GM19397 (cell line): ENCODE results near the gene CLHC1.
"Not testable (repeated sequence)": the region's sequence is repeated elsewhere in the genome, so short reads cannot be mapped to it uniquely, and the experiment has no call there.

Experiments used
- ATAC-seq: cut with Tn5 transposase; IDR thresholded peaks from one replicate; pipeline ENCODE4 v1.9.1; 2021; ENCODE audit warnings: mild to moderate bottlenecking, moderate library complexity; ENCODE audit not compliant: unreplicated experiment

The CLHC1 gene

GRCh38 chr2:55232863-55233657 is 967 bp upstream of the CLHC1 start:
- ATAC-seq = peak; percentile 39

GRCh38 chr2:55231546-55232083 is 478 bp downstream of the CLHC1 start:
- ATAC-seq = no peak

GRCh38 chr2:55230551-55230950 is 1.5 kb downstream of the CLHC1 start:
- no peak for ATAC-seq

- no peak for ATAC-seq
These were observed 2.9 kb downstream of the CLHC1 start for GRCh38 chr2:55229221-55229620.

- no peak for ATAC-seq
These were observed 3.9 kb downstream of the CLHC1 start for GRCh38 chr2:55228226-55228563.

GRCh38 chr2:55227437-55228225 is 4.5 kb downstream of the CLHC1 start:
- not testable (repeated sequence) for ATAC-seq

- no peak for ATAC-seq
These were observed 6.5 kb downstream of the CLHC1 start for GRCh38 chr2:55225481-55226020.

GRCh38 chr2:55224761-55225261 is 7.3 kb downstream of the CLHC1 start:
- ATAC-seq = no peak

GRCh38 chr2:55223958-55224760 is 7.9 kb downstream of the CLHC1 start:
- no peak for ATAC-seq

- ATAC-seq = no peak
These were observed 18.3 kb downstream of the CLHC1 start for GRCh38 chr2:55213822-55214221.

- ATAC-seq = no peak
These were observed 27.1 kb downstream of the CLHC1 start for GRCh38 chr2:55204950-55205349.

GRCh38 chr2:55204536-55204935 is 27.6 kb downstream of the CLHC1 start:
- ATAC-seq = no peak

- ATAC-seq = no peak
These were observed 31.7 kb downstream of the CLHC1 start for GRCh38 chr2:55200416-55200815.

- ATAC-seq = no peak
These were observed 35.6 kb downstream of the CLHC1 start for GRCh38 chr2:55196526-55196925.

GRCh38 chr2:55191888-55192287 is 40.2 kb downstream of the CLHC1 start:
- not testable (repeated sequence) for ATAC-seq

GRCh38 chr2:55186837-55187236 is 45.3 kb downstream of the CLHC1 start:
- not testable (repeated sequence) for ATAC-seq

GRCh38 chr2:55180374-55180773 is 51.7 kb downstream of the CLHC1 start:
- no peak for ATAC-seq

- ATAC-seq = no peak
These were observed 56.0 kb downstream of the CLHC1 start for GRCh38 chr2:55176094-55176415.

GRCh38 chr2:55175254-55176093 is 56.6 kb downstream of the CLHC1 start:
- ATAC-seq = peak; percentile 52
